ENCODE measurements around the gene CENPB.

The CENPB gene

DNA sequence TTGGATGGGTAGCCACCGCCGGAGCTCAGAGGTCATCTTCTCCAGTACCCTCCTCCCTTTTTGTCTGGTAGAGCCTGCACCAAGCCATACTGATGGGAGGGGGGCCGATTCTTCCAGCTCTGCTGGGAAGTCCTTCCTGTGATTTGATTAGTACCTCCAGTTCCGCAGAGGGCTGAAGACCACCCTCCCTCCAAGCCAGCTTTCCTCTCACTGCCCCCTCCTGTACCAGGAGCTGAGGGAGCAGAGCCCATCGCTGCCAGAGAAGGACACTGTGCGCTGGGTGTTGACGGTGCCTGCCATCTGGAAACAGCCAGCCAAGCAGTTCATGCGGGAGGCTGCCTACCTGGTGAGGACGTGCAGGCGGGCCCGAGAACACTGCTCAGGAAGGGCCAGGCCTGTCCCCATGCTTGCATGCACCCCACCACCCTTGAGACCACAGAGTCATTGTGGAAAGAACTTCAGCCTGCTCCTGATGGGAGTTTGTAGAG lies 40.8 kb downstream of the CENPB start:
- no peak for DNase-seq

- peak; percentile 28 to 55 (median 32) for DNase-seq
These were observed 41.5 kb downstream of the CENPB start for GRCh38 chr20:3744806-3745685.

GRCh38 chr20:3744037-3744436 lies 42.5 kb downstream of the CENPB start:
- DNase-seq, result no peak

DNA sequence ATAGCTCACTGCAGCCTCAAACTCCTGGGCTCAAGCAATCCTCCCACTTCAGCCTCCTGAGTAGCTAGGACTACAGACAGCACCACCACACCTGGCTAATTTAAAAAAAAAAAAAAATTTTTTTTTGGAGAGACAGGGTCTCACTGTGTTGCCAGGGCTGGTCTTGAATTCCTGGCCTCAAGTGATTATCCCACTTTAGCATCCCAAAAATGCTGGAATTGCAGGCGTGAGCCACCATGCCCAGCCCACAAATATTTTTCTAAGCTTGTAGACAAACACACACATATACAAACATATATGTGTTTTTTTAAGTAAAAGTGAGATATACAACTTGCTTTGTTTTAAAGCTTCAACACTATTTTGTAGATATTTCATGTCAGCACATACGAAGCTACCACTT lies 43.3 kb downstream of the CENPB start:
- DNase-seq, result no peak

GRCh38 chr20:3741836-3742458 lies 44.6 kb downstream of the CENPB start:
- DNase-seq, result no peak

- no peak for DNase-seq
These were observed 45.8 kb downstream of the CENPB start for GRCh38 chr20:3740615-3741301.

GRCh38 chr20:3739926-3740451 lies 46.6 kb downstream of the CENPB start:
- no peak for DNase-seq

- no peak for DNase-seq
These were observed 47.2 kb downstream of the CENPB start for GRCh38 chr20:3739054-3739925.

GRCh38 chr20:3738111-3739053 lies 48.2 kb downstream of the CENPB start:
- DNase-seq, result no peak

DNA sequence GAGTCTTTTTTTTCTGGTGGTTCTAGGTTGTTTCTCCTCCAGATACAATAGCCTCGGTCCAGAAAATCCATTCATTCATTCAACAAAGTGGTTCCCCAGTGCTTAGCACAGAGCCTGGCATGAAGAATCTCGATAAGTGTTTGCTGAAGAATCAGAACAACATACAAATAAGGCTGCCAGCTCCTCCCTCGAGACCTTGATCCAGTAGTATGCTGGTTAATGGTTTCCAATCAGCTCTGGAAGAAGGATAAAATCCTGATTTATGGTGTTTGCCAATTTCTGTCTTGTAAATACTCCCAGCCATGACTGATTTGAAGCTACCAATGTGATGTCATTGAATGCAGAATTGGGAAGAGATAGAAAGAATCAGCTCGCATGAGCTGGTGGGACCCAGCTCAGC lies 50.8 kb downstream of the CENPB start:
- no peak for DNase-seq

- no peak for DNase-seq
These were observed 52.3 kb downstream of the CENPB start for GRCh38 chr20:3734111-3734843.

Data from activated naive CD4-positive, alpha-beta T cell (primary cell).